ENCODE data around the gene GOLGB1.
"Not testable (repeated sequence)": the region's sequence is repeated elsewhere in the genome, so short reads cannot be mapped to it uniquely, and the experiment has no call there.

GOLGB1 gene

DNA sequence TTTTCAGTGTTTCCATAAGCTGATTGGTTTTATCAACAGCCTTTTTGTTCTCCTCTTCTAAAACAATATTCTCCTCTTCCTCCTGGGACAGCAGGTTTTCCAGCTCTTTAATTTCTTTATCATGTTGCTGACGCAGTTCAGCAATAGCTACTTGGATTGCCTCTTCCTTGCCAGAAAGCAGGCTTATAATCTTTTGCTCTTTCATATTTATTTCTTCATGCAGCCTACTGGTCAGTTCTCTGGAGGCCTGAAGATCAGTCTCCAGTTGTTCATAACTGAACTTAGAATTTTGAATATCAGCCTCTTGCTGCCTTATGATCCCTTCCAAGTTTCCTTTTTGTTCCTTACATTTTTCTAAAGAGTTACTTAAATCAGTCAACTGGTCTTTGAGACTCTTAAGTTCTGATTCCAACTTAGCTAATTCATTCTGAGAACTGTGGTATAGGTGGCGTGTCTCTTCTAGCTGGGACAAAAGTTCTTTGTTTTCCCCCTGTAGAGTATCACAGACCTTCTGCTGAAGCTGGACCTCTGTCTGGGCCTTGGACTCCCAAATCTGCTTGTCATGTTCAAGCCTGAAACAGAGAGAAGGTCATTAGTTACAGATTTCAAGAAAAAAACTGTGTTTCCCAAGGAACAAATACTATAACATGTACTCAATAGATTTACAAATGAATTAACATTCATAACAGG, 57.4 kb downstream of the GOLGB1 start:
- Histone ChIP-seq H3K9ac (ENCODE audit: low read length) (no peak overlapping the region), H2BK120ac (ENCODE audit: insufficient read depth, low read length, poor library complexity) (no peak overlapping the region), H3K27ac (ENCODE audit: low read depth, low read length) (no peak overlapping the region), H3K23ac (ENCODE audit: low read length) (no peak overlapping the region), H3K14ac (ENCODE audit: low read length) (no peak overlapping the region), H3K4me1 (ENCODE audit: control insufficient read depth in 1 of 2, insufficient read depth in 2 of 2, low read length in 2 of 2) (no peaks in the 10 kb centered on the region), H3K36me3 (ENCODE audit: control insufficient read depth in 1 of 2, insufficient read depth in 2 of 2, low read length in 2 of 2) (peaks cover 8 to 29% of the 10 kb centered on the region in 2 experiments), H3K79me2 (ENCODE audit: control insufficient read depth, insufficient read depth, low read length, poor library complexity) (no peaks in the 10 kb centered on the region), H4K12ac (ENCODE audit: low read depth, low read length) (no peak overlapping the region), H3K9me3 (ENCODE audit: insufficient read depth, low read depth, low read length) (no peaks in the 10 kb centered on the region), H3K4me2 (ENCODE audit: low read length) (no peak overlapping the region), H3K18ac (ENCODE audit: low read length) (no peak overlapping the region), H4K91ac (ENCODE audit: low read depth, low read length) (no peak overlapping the region), H3K4ac (ENCODE audit: low read depth, low read length) (no peak overlapping the region), H2BK5ac (ENCODE audit: low read depth, low read length, poor library complexity) (no peak overlapping the region), H2AFZ (ENCODE audit: insufficient read depth, low read length, poor library complexity) (no peak overlapping the region), H3K27me3 (ENCODE audit: insufficient read depth, low read length) (no peaks in the 10 kb centered on the region), H3K79me1 (ENCODE audit: low read length) (no peaks in the 10 kb centered on the region), H4K8ac (ENCODE audit: low read depth, low read length) (no peak overlapping the region), H2BK12ac (ENCODE audit: low read length) (no peak overlapping the region), H2AK5ac (ENCODE audit: low read length) (no peak overlapping the region), H3K4me3 (ENCODE audit: low read depth, low read length) (no peak overlapping the region)
- DNase-seq: no peak
- no CpG with 5 or more reads among the region's 2 CpGs for WGBS (ENCODE audit: extremely low coverage, insufficient coverage, insufficient read length)

DNA sequence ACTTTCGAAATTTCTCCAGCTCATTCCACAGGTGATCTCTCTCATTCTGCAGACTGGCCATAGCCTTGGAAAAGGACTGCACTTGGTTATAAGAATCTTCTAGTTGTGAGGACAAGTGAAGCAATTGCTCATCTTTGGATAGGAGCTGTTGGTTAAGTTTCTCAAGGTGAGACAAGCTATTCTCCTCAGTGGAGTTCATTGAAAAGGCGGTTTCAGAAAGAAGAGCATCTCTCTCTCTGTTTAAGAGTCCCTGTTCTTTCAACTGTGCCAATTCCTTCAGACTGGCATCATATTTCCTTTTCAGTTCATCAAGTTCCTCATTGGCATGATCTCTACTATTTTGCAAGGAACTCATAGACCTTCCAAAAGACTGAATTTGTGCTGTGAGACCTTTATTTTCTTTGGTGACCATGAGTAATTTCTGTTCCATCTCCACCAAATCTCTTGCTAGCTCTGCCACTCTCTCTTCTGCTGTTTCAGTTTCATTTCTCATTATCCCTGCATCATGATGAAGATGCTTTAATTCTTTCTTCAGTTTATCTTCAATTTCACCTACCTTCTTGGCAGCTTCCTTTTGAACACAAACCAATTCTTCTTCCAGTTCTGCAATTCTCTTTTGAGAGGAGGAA, 58.6 kb downstream of the GOLGB1 start:
- no peaks in the 10 kb centered on the region for H3K4me1 ChIP-seq (ENCODE audit: control insufficient read depth in 1 of 2, insufficient read depth in 2 of 2, low read length in 2 of 2)
- no peak overlapping the region for H2BK120ac ChIP-seq (ENCODE audit: insufficient read depth, low read length, poor library complexity)
- no peak overlapping the region for H3K18ac ChIP-seq (ENCODE audit: low read length)
- no peak overlapping the region for H4K91ac ChIP-seq (ENCODE audit: low read depth, low read length)
- no peak overlapping the region for H4K8ac ChIP-seq (ENCODE audit: low read depth, low read length)
- H3K14ac ChIP-seq (ENCODE audit: low read length): no peak overlapping the region
- H4K12ac ChIP-seq (ENCODE audit: low read depth, low read length): no peak overlapping the region
- H3K9ac ChIP-seq (ENCODE audit: low read length): no peak overlapping the region
- H3K4ac ChIP-seq (ENCODE audit: low read depth, low read length): no peak overlapping the region
- H3K36me3 ChIP-seq (ENCODE audit: control insufficient read depth in 1 of 2, insufficient read depth in 2 of 2, low read length in 2 of 2): peaks cover 6 to 20% of the 10 kb centered on the region in 2 experiments
- no peaks in the 10 kb centered on the region for H3K9me3 ChIP-seq (ENCODE audit: insufficient read depth, low read depth, low read length)
- no peak overlapping the region for H2BK12ac ChIP-seq (ENCODE audit: low read length)
- no peak overlapping the region for H3K23ac ChIP-seq (ENCODE audit: low read length)
- H3K27me3 ChIP-seq (ENCODE audit: insufficient read depth, low read length): no peaks in the 10 kb centered on the region
- WGBS (ENCODE audit: extremely low coverage, insufficient coverage, insufficient read length): no CpG with 5 or more reads among the region's 2 CpGs
- no peak overlapping the region for H3K4me2 ChIP-seq (ENCODE audit: low read length)
- no peak overlapping the region for H3K27ac ChIP-seq (ENCODE audit: low read depth, low read length)
- no peak overlapping the region for H2AFZ ChIP-seq (ENCODE audit: insufficient read depth, low read length, poor library complexity)
- H3K4me3 ChIP-seq (ENCODE audit: low read depth, low read length): no peak overlapping the region
- no peaks in the 10 kb centered on the region for H3K79me2 ChIP-seq (ENCODE audit: control insufficient read depth, insufficient read depth, low read length, poor library complexity)
- H2AK5ac ChIP-seq (ENCODE audit: low read length): no peak overlapping the region
- no peak for DNase-seq
- no peak overlapping the region for H2BK5ac ChIP-seq (ENCODE audit: low read depth, low read length, poor library complexity)
- no peaks in the 10 kb centered on the region for H3K79me1 ChIP-seq (ENCODE audit: low read length)

DNA sequence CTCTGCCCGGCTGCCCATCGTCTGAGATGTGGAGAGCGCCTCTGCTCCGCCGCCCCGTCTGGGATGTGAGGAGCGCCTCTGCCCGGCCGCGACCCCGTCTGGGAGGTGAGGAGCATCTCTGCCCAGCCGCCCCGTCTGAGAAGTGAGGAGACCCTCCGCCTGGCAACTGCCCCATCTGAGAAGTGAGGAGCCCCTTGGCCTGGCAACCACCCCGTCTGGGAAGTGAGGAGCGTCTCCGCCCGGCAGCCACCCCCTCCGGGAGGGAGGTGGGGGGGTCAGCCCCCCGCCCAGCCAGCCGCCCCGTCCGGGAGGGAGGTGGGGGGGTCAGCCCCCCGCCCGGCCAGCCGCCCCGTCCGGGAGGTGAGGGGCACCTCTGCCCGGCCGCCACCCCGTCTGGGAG, 60.8 kb downstream of the GOLGB1 start:
- not testable (repeated sequence) for H4K91ac ChIP-seq (ENCODE audit: low read depth, low read length); H2AFZ ChIP-seq (ENCODE audit: insufficient read depth, low read length, poor library complexity); H3K9me3 ChIP-seq (ENCODE audit: insufficient read depth, low read depth, low read length); H2BK12ac ChIP-seq (ENCODE audit: low read length); H3K4ac ChIP-seq (ENCODE audit: low read depth, low read length); H3K9ac ChIP-seq (ENCODE audit: low read length); H3K79me2 ChIP-seq (ENCODE audit: control insufficient read depth, insufficient read depth, low read length, poor library complexity); H3K4me3 ChIP-seq (ENCODE audit: low read depth, low read length); H3K4me1 ChIP-seq (ENCODE audit: control insufficient read depth in 1 of 2, insufficient read depth in 2 of 2, low read length in 2 of 2); H3K14ac ChIP-seq (ENCODE audit: low read length); DNase-seq; H4K12ac ChIP-seq (ENCODE audit: low read depth, low read length); H3K18ac ChIP-seq (ENCODE audit: low read length); H3K79me1 ChIP-seq (ENCODE audit: low read length); H3K27ac ChIP-seq (ENCODE audit: low read depth, low read length); H3K4me2 ChIP-seq (ENCODE audit: low read length); H3K27me3 ChIP-seq (ENCODE audit: insufficient read depth, low read length); H3K23ac ChIP-seq (ENCODE audit: low read length); H2BK120ac ChIP-seq (ENCODE audit: insufficient read depth, low read length, poor library complexity); H2BK5ac ChIP-seq (ENCODE audit: low read depth, low read length, poor library complexity); H4K8ac ChIP-seq (ENCODE audit: low read depth, low read length); H2AK5ac ChIP-seq (ENCODE audit: low read length)
- no CpG with 5 or more reads among the region's 31 CpGs for WGBS (ENCODE audit: extremely low coverage, insufficient coverage, insufficient read length)
- H3K36me3 ChIP-seq (ENCODE audit: control insufficient read depth in 1 of 2, insufficient read depth in 2 of 2, low read length in 2 of 2): peaks cover 6 to 17% of the 10 kb centered on the region in 2 experiments

DNA sequence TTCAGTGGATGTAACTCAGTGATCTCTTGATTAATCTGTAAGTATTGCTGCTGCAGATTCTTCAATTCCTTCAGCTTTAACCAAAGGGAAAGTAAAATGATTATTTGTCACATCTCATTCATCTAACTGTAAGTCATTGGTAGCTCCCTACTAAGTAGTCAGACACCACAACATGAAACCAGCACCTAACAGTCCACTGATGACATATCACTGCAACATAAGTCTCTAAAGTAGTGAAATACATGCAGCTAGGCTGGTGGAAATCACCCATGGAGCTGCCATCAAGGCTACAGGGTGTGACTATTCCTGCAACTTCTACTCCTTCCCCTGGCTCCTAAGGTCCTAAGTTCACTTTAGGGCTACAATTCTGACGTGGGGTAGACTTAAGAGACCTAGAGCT, 67.7 kb downstream of the GOLGB1 start:
- WGBS (ENCODE audit: extremely low coverage, insufficient coverage, insufficient read length): no CpG with 5 or more reads among the region's 1 CpG
- Histone ChIP-seq H3K9me3 (ENCODE audit: insufficient read depth, low read depth, low read length) (peaks cover 5% of the 10 kb centered on the region), H3K23ac (ENCODE audit: low read length) (no peak overlapping the region)

More for the DNA sequence above, 67.7 kb downstream of the GOLGB1 start:
- Histone ChIP-seq H3K18ac (ENCODE audit: low read length) (no peak overlapping the region), H3K79me1 (ENCODE audit: low read length) (no peaks in the 10 kb centered on the region), H3K4me2 (ENCODE audit: low read length) (no peak overlapping the region), H2BK12ac (ENCODE audit: low read length) (no peak overlapping the region), H3K79me2 (ENCODE audit: control insufficient read depth, insufficient read depth, low read length, poor library complexity) (no peaks in the 10 kb centered on the region), H3K14ac (ENCODE audit: low read length) (no peak overlapping the region), H2BK120ac (ENCODE audit: insufficient read depth, low read length, poor library complexity) (no peak overlapping the region), H2AFZ (ENCODE audit: insufficient read depth, low read length, poor library complexity) (no peak overlapping the region), H4K91ac (ENCODE audit: low read depth, low read length) (no peak overlapping the region), H3K9ac (ENCODE audit: low read length) (no peak overlapping the region), H3K4me3 (ENCODE audit: low read depth, low read length) (no peak overlapping the region), H4K8ac (ENCODE audit: low read depth, low read length) (no peak overlapping the region), H3K4me1 (ENCODE audit: control insufficient read depth in 1 of 2, insufficient read depth in 2 of 2, low read length in 2 of 2) (no peaks in the 10 kb centered on the region), H3K4ac (ENCODE audit: low read depth, low read length) (no peak overlapping the region), H2AK5ac (ENCODE audit: low read length) (no peak overlapping the region), H3K27me3 (ENCODE audit: insufficient read depth, low read length) (no peaks in the 10 kb centered on the region), H4K12ac (ENCODE audit: low read depth, low read length) (no peak overlapping the region), H2BK5ac (ENCODE audit: low read depth, low read length, poor library complexity) (no peak overlapping the region), H3K27ac (ENCODE audit: low read depth, low read length) (no peak overlapping the region), H3K36me3 (ENCODE audit: control insufficient read depth in 1 of 2, insufficient read depth in 2 of 2, low read length in 2 of 2) (peaks cover 7 to 19% of the 10 kb centered on the region in 2 experiments)
- no peak for DNase-seq
